H1 (cell line): Measurements from ENCODE around the gene CTSH. TPM values are rescaled to one million over a fixed set of nuclear protein-coding genes. Genes with fewer than 3 reads are reported as not detected.

Source experiments
- CTCF ChIA-PET: fragments of 300-600 bp; sonication (Branson Sonifier 250); formaldehyde crosslinking; loops from one replicate; lab custom pipeline; 2021; ENCODE audit not compliant: partially characterized antibody; lab: Charles Lee
- POLR2A ChIA-PET: fragments of 300-600 bp; sonication (Branson Sonifier 250); formaldehyde crosslinking; loops from one replicate; lab custom pipeline; 2021; ENCODE audit warnings: inconsistent platforms; ENCODE audit not compliant: partially characterized antibody; lab: Charles Lee
- DNase-seq, 2 experiments: peaks; one replicate each; pipeline versions ENCODE4 v3.0.0 to v3.0.0-alpha.2; 2010 to 2022; ENCODE audit warnings: low spot score in 2 of 2, low read depth in 1 of 2, mixed read lengths in 1 of 2
- FAIRE-seq: peaks from 2 replicates; lab custom pipeline; 2011; peaks lifted over from hg19 to GRCh38; lab: Jason Lieb, UNC
- H2AFZ ChIP-seq: 2 replicates; pipeline ENCODE4 v1.8.1; 2012; ENCODE audit warnings: low read length, inconsistent platforms
- H2AK5ac ChIP-seq: 2 replicates; pipeline ENCODE4 v1.6.1; 2013; ENCODE audit warnings: low read depth, low read length
- H2BK120ac ChIP-seq: replicated peaks from 2 replicates; pipeline ENCODE3; 2013; ENCODE audit warnings: low read depth, low read length, inconsistent platforms
- H2BK12ac ChIP-seq: 2 replicates; pipeline ENCODE4 v1.6.1; 2013; ENCODE audit warnings: low read depth, low read length
- H2BK15ac ChIP-seq: 2 replicates; pipeline ENCODE4 v1.6.1; 2013; ENCODE audit warnings: low read length
- H2BK20ac ChIP-seq: 2 replicates; pipeline ENCODE4 v1.6.1; 2013; ENCODE audit warnings: low read length
- H2BK5ac ChIP-seq: 2 replicates; pipeline ENCODE4 v1.6.1; 2013; ENCODE audit warnings: low read depth, low read length
- H3K14ac ChIP-seq: 2 replicates; pipeline ENCODE4 v1.6.1; 2013; ENCODE audit warnings: inconsistent platforms; ENCODE audit not compliant: insufficient read length
- H3K18ac ChIP-seq: 2 replicates; pipeline ENCODE4 v1.6.1; 2013; ENCODE audit warnings: low read length; ENCODE audit errors: extremely low read depth
- H3K23ac ChIP-seq: 2 replicates; pipeline ENCODE4 v1.6.1; 2013; ENCODE audit warnings: inconsistent platforms; ENCODE audit not compliant: insufficient read length
- H3K23me2 ChIP-seq: 2 replicates; pipeline ENCODE4 v1.6.1; 2013; ENCODE audit warnings: low read depth, low read length
- H3K27ac ChIP-seq: 2 replicates; pipeline ENCODE4 v1.6.1; 2011; ENCODE audit warnings: low read depth, low read length, inconsistent platforms
- H3K27me3 ChIP-seq, 4 experiments: replicated peaks in 1 of 4; 1 replicate in 1 of 4; 2 replicates in 3 of 4; pipeline versions ENCODE4 v1.6.1 to v1.8.1; 2011 to 2013; ENCODE audit warnings: low read length in 3 of 4, mild to moderate bottlenecking in 3 of 4, inconsistent platforms in 2 of 4, mixed read lengths in 2 of 4, moderate library complexity in 1 of 4; ENCODE audit not compliant: control insufficient read depth in 3 of 4, insufficient read depth in 3 of 4; ENCODE audit errors: extremely low read depth in 1 of 4
- H3K36me3 ChIP-seq, 4 experiments: 2 replicates each; pipeline versions ENCODE4 v1.6.1 to v1.8.1; 2011 to 2013; ENCODE audit warnings: mild to moderate bottlenecking in 4 of 4, low read length in 3 of 4, moderate library complexity in 2 of 4, control low read depth in 1 of 4, inconsistent platforms in 1 of 4; ENCODE audit not compliant: insufficient read depth in 4 of 4, control insufficient read depth in 2 of 4
- H3K4ac ChIP-seq: replicated peaks from 2 replicates; pipeline ENCODE3; 2013; ENCODE audit warnings: low read length, low read depth, mixed read lengths, inconsistent platforms; ENCODE audit not compliant: insufficient read length
- H3K4me1 ChIP-seq, 4 experiments: replicated peaks in 1 of 4; 1 replicate in 1 of 4; 2 replicates in 3 of 4; pipeline versions ENCODE4 v1.6.1 to v1.8.1; 2011 to 2013; ENCODE audit warnings: low read length in 3 of 4, inconsistent platforms in 2 of 4, mixed read lengths in 1 of 4; ENCODE audit not compliant: insufficient read depth in 4 of 4, control insufficient read depth in 3 of 4
- H3K4me2 ChIP-seq, 2 experiments: 2 replicates each; pipeline versions ENCODE4 v1.6.1 to v1.8.1; 2011 to 2013; ENCODE audit warnings: low read depth in 2 of 2, low read length in 2 of 2, control low read depth in 1 of 2, inconsistent platforms in 1 of 2, mild to moderate bottlenecking in 1 of 2; ENCODE audit not compliant: insufficient read depth in 1 of 2
- H3K4me3 ChIP-seq, 4 experiments: fragments of 200-600, 300-600 bp in 1 of 4; sonication (generic), shearing (Covaris generic), sonication (Bioruptor Twin) in 1 of 4; 2 replicates each; pipeline versions ENCODE4 v1.5.1 to v1.8.1; 2011 to 2016; ENCODE audit warnings: low read length in 4 of 4, low read depth in 3 of 4, control low read depth in 2 of 4, inconsistent platforms in 2 of 4, mild to moderate bottlenecking in 2 of 4, mixed read lengths in 1 of 4, moderate library complexity in 1 of 4; ENCODE audit not compliant: insufficient read depth in 2 of 4; ENCODE audit errors: extremely low read depth in 1 of 4
- H3K56ac ChIP-seq: replicated peaks from 2 replicates; pipeline ENCODE3; 2013; ENCODE audit warnings: low read depth, mild to moderate bottlenecking, mixed read lengths, low read length, inconsistent platforms; ENCODE audit not compliant: insufficient read length
- H3K79me1 ChIP-seq: 2 replicates; pipeline ENCODE4 v1.6.1; 2013; ENCODE audit warnings: low read depth, low read length, control low read depth
- H3K79me2 ChIP-seq, 2 experiments: 2 replicates each; pipeline versions ENCODE4 v1.6.1 to v1.8.1; 2012 to 2013; ENCODE audit warnings: low read length in 2 of 2, mild to moderate bottlenecking in 2 of 2, inconsistent platforms in 1 of 2; ENCODE audit not compliant: insufficient read depth in 2 of 2, control insufficient read depth in 1 of 2
- H3K9ac ChIP-seq, 4 experiments: replicated peaks in 1 of 4; 1 replicate in 1 of 4; 2 replicates in 3 of 4; pipeline versions ENCODE4 v1.6.1 to v1.8.1; 2011 to 2013; ENCODE audit warnings: low read depth in 3 of 4, low read length in 3 of 4, control low read depth in 2 of 4, mild to moderate bottlenecking in 2 of 4, moderate library complexity in 2 of 4, inconsistent platforms in 1 of 4; ENCODE audit errors: extremely low read depth in 1 of 4
- H3K9me3 ChIP-seq, 2 experiments: 2 replicates each; pipeline versions ENCODE4 v1.6.1 to v1.8.1; 2012 to 2013; ENCODE audit warnings: mild to moderate bottlenecking in 2 of 2, moderate library complexity in 2 of 2, control low read depth in 1 of 2, inconsistent platforms in 1 of 2, low read depth in 1 of 2, low read length in 1 of 2, mixed read lengths in 1 of 2; ENCODE audit not compliant: insufficient read depth in 2 of 2
- H4K20me1 ChIP-seq, 2 experiments: replicated peaks in 1 of 2; 2 replicates each; pipeline versions ENCODE3 to v1.8.1; 2011 to 2013; ENCODE audit warnings: inconsistent platforms in 2 of 2, low read length in 2 of 2, mild to moderate bottlenecking in 1 of 2; ENCODE audit not compliant: insufficient read depth in 2 of 2, control insufficient read depth in 1 of 2
- H4K5ac ChIP-seq: 2 replicates; pipeline ENCODE4 v1.6.1; 2013; ENCODE audit warnings: low read length, low read depth, mixed read lengths, inconsistent platforms; ENCODE audit not compliant: insufficient read length
- H4K8ac ChIP-seq: 2 replicates; pipeline ENCODE4 v1.8.0; 2013; ENCODE audit warnings: mild to moderate bottlenecking, moderate library complexity, low read length, inconsistent platforms; ENCODE audit not compliant: insufficient read depth; ENCODE audit errors: extremely low read depth
- H4K91ac ChIP-seq: replicated peaks from 2 replicates; pipeline ENCODE3; 2013; ENCODE audit warnings: low read length, mixed read lengths, inconsistent platforms; ENCODE audit not compliant: insufficient read length
- CBX8 ChIP-seq: fragments of 300-800, 300-1000 bp; sonication (generic); IDR thresholded peaks from 2 replicates; pipeline ENCODE4 v1.7.1; 2016; ENCODE audit warnings: low read depth, low read length, borderline replicate concordance
- GABPA ChIP-seq: IDR thresholded peaks from 2 replicates; pipeline ENCODE4 v1.6.1; 2011; ENCODE audit warnings: mild to moderate bottlenecking, low read length, moderate library complexity, borderline replicate concordance; ENCODE audit not compliant: insufficient read depth
- WGBS, 2 experiments: shearing (Covaris generic) in 1 of 2; methylation state at CpG; one replicate each; pipeline versions ENCODE4 v1.1.6 to v1.1.7; 2013 to 2015; ENCODE audit warnings: low lambda C conversion rate in 2 of 2, mixed read lengths in 2 of 2, inconsistent platforms in 1 of 2, low coverage in 1 of 2, missing lambda C conversion rate in 1 of 2; ENCODE audit not compliant: insufficient replicate concordance in 2 of 2, insufficient coverage in 1 of 2, insufficient read length in 1 of 2; ENCODE audit errors: extremely low coverage in 1 of 2, missing lambda C conversion rate in 1 of 2; 5-methylcytosine and 5-hydroxymethylcytosine counted together
- polyA plus RNA-seq, 7 experiments: library from polyadenylated mRNA; depleted of rRNA in 3 of 7; stranded (reverse) in 5 of 7; unstranded in 2 of 7; fragments of >200 nt in 5 of 7; fragments of 200-250 nt in 2 of 7; gene quantifications; 1 replicate in 5 of 7; 2 replicates in 1 of 7; 4 replicates in 1 of 7; pipeline versions ENCODE4 v1.2.1 to v1.2.3, GENCODE V29; 2011 to 2013; ENCODE audit warnings: missing spikeins in 2 of 7, mixed read lengths in 2 of 7
- total RNA-seq: library from RNA; stranded (reverse); fragmentation: NEBNext Ultra II Directional; extraction: Animal tissue kit (Norgen Biotek cat#: 25700); gene quantifications from 2 replicates; pipeline ENCODE4 v1.2.1, GENCODE V29; 2021

CTSH gene
- total and polyA plus RNA-seq, 2 of the 8 experiments (the other 6 are each of a cell fraction or from before 2014, with no cell fraction given) = 34.0 to 36.8 TPM

DNA sequence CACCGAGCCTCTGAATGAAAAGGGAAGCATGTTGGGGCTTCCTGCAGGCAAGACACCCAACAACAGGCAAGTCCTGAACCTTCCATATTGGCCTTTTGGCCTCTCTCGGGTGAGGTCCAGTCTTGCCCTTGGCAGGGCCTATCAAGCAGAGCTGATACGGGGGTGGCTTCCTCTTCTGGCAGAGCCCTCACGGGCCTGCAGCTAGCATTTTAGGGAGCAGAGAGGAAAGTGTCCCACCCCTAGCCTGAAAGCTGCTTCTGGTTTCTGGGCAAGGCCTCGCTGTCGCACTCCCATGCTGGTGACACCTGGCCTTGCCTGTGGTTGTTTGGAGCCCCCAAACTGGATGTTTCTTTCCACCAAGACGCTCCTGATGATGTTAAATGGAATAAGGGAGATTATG lies 31.8 kb upstream of the CTSH start:
- H4K20me1 ChIP-seq = no peaks in the 10 kb centered on the region
- POLR2A ChIA-PET = interaction anchor here (1.2 kb wide), 1 partner anchor 32 kb away, joined by 3 read pairs; the partner anchor contains the start of gene CTSH
- no peak overlapping the region for H3K14ac ChIP-seq
- H3K79me1 ChIP-seq = no peaks in the 10 kb centered on the region
- no peak overlapping the region for H2AK5ac ChIP-seq
- H4K8ac ChIP-seq = no peak overlapping the region
- no peak overlapping the region for H3K4me3 ChIP-seq
- WGBS, 2 experiments = 88% methylated on average over 7 of the region's 7 CpGs; no CpG with 5 or more reads in 1 of the 2 experiments
- no peak overlapping the region for H3K18ac ChIP-seq
- no peak overlapping the region for H3K23ac ChIP-seq
- no peak overlapping the region for H2BK5ac ChIP-seq
- no peaks in the 10 kb centered on the region for H3K79me2 ChIP-seq
- H2AFZ ChIP-seq = no peak overlapping the region
- CTCF ChIA-PET = interaction anchor here (1.3 to 8.1 kb wide), 9 partner anchors 8 to 208 kb away, joined by 3 to 123 read pairs (median 6); no protein-coding TSS in a partner anchor
- H3K9ac ChIP-seq = no peak overlapping the region; a peak in 1 of 7 replicates
- no peak overlapping the region for H3K56ac ChIP-seq
- H3K9me3 ChIP-seq = no peaks in the 10 kb centered on the region
- no peak overlapping the region for H3K4me2 ChIP-seq
- no peaks in the 10 kb centered on the region for H3K23me2 ChIP-seq
- H3K4ac ChIP-seq = no peak overlapping the region
- no peak overlapping the region for H4K5ac ChIP-seq
- peaks cover 0 to 3% (median 0%) of the 10 kb centered on the region in 4 experiments; a peak in 2 of 7 replicates for H3K4me1 ChIP-seq
- H3K27me3 ChIP-seq = peaks cover 0 to 13% (median 8%) of the 10 kb centered on the region in 4 experiments; a peak in 3 of 7 replicates
- no peak for TF ChIP-seq GABPA
- no peak for TF ChIP-seq CBX8
- no peak overlapping the region for H2BK12ac ChIP-seq
- H3K27ac ChIP-seq = no peak overlapping the region
- no peak overlapping the region for H2BK20ac ChIP-seq
- H2BK120ac ChIP-seq = no peak overlapping the region
- H4K91ac ChIP-seq = no peak overlapping the region
- DNase-seq (no peak), FAIRE-seq (no peak)
- H2BK15ac ChIP-seq = no peak overlapping the region
- H3K36me3 ChIP-seq = no peaks in the 10 kb centered on the region
